Activated T-helper 1 cell treated with anti-CD3 and anti-CD28 coated beads, Interleukin-2, amount 50 U/mL, for 16 hours (primary cell): ENCODE data around the gene LSM2.

Source experiments
- DNase-seq, 2 donors: peaks; one replicate each; pipeline ENCODE4 v3.0.0-alpha.2; 2020; ENCODE audit warnings: low read depth in 1 of 2, low spot score in 1 of 2

The LSM2 gene

GRCh38 chr6:31777667-31778050 lies 29.1 kb downstream of the LSM2 start:
- DNase-seq = no peak

- peak; percentile 25 to 61 for DNase-seq
These were observed 29.6 kb downstream of the LSM2 start, which contains the start of gene VWA7 for GRCh38 chr6:31776989-31777666. Gene VWA7, minus strand, starts transcription at chr6:31777328. Its CDS starts 549 bp downstream, at chr6:31776779.

- DNase-seq = no peak
These were observed 30.2 kb downstream of the LSM2 start for GRCh38 chr6:31776485-31776988.

GRCh38 chr6:31775633-31776484 lies 30.9 kb downstream of the LSM2 start:
- no peak for DNase-seq

- DNase-seq = no peak
These were observed 31.6 kb downstream of the LSM2 start for GRCh38 chr6:31775184-31775583.

GRCh38 chr6:31771992-31772358 lies 34.8 kb downstream of the LSM2 start:
- no peak for DNase-seq

GRCh38 chr6:31770860-31771259 lies 35.9 kb downstream of the LSM2 start:
- DNase-seq = no peak

GRCh38 chr6:31769684-31770371 lies 36.9 kb downstream of the LSM2 start:
- peak; percentile 62 to 64 for DNase-seq

- no peak for DNase-seq
These were observed 38.2 kb downstream of the LSM2 start for GRCh38 chr6:31768363-31769257.

GRCh38 chr6:31767096-31767645 lies 39.6 kb downstream of the LSM2 start:
- no peak for DNase-seq

GRCh38 chr6:31765910-31766794 lies 40.6 kb downstream of the LSM2 start:
- no peak for DNase-seq

- DNase-seq = no peak
These were observed 41.2 kb downstream of the LSM2 start for GRCh38 chr6:31765559-31765909.

GRCh38 chr6:31764198-31764597 lies 42.6 kb downstream of the LSM2 start:
- no peak for DNase-seq

GRCh38 chr6:31763619-31763940 lies 43.2 kb downstream of the LSM2 start:
- no peak for DNase-seq

GRCh38 chr6:31762878-31763618 lies 43.7 kb downstream of the LSM2 start:
- no peak for DNase-seq

- no peak for DNase-seq
These were observed 44.4 kb downstream of the LSM2 start, which contains the start of gene SAPCD1 for GRCh38 chr6:31762356-31762755. Gene SAPCD1, plus strand, starts transcription at chr6:31762656. Its CDS starts 399 bp downstream, at chr6:31763055.

GRCh38 chr6:31761343-31761742 lies 45.4 kb downstream of the LSM2 start:
- DNase-seq = no peak

- no peak for DNase-seq
These were observed 46.0 kb downstream of the LSM2 start for GRCh38 chr6:31760790-31761189.

- DNase-seq = no peak
These were observed 48.5 kb downstream of the LSM2 start for GRCh38 chr6:31758281-31758680.
